Measurements from ENCODE around the gene KCNAB2. TPM values are rescaled to one million over a fixed set of nuclear protein-coding genes. Genes with fewer than 3 reads are reported as not detected.

Gene KCNAB2
- total RNA-seq, 6 experiments from 2014 or later, result 8.0 to 12.6 (median 10.7) TPM

- Mint-ChIP-seq H3K27ac (no peak overlapping the region), H3K4me1 (ENCODE audit: low read depth) (no peaks in the 10 kb centered on the region), H3K36me3 (ENCODE audit: low read depth) (no peaks in the 10 kb centered on the region), H3K27me3 (ENCODE audit: insufficient read depth) (peaks cover 4% of the 10 kb centered on the region), H3K4me3 (no peak overlapping the region), H3K9me3 (no peaks in the 10 kb centered on the region)
- no peak for DNase-seq
- no peak for TF ChIP-seq CTCF (IDR thresholded peaks at IDR 0.05)
Measured at GRCh38 chr1:6046279-6046678, 591 bp downstream of the KCNAB2 start.

- TF ChIP-seq CTCF (IDR thresholded peaks at IDR 0.05), result peak; percentile 33
- no peaks in the 10 kb centered on the region for H3K9me3 Mint-ChIP-seq
- no peak for DNase-seq
Measured at GRCh38 chr1:6048179-6048867, 2.6 kb downstream of the KCNAB2 start.

GRCh38 chr1:6049419-6049818 is 3.7 kb downstream of the KCNAB2 start:
- no peak for DNase-seq
- no peak for TF ChIP-seq CTCF (IDR thresholded peaks at IDR 0.05)
- peaks cover 6% of the 10 kb centered on the region for H3K27me3 Mint-ChIP-seq (ENCODE audit: insufficient read depth)
- no peak overlapping the region for H3K27ac Mint-ChIP-seq
- H3K4me1 Mint-ChIP-seq (ENCODE audit: low read depth), result peaks cover 7% of the 10 kb centered on the region; the same call in 1 of the 2 replicates
- no peaks in the 10 kb centered on the region for H3K9me3 Mint-ChIP-seq
- no peak overlapping the region for H3K4me3 Mint-ChIP-seq
- no peaks in the 10 kb centered on the region for H3K36me3 Mint-ChIP-seq (ENCODE audit: low read depth)

More at GRCh38 chr1:6048179-6048867, 2.6 kb downstream of the KCNAB2 start:
- no peak overlapping the region for H3K27ac Mint-ChIP-seq
- H3K36me3 Mint-ChIP-seq (ENCODE audit: low read depth), result no peaks in the 10 kb centered on the region
- peaks cover 7% of the 10 kb centered on the region; the same call in 1 of the 2 replicates for H3K4me1 Mint-ChIP-seq (ENCODE audit: low read depth)
- no peak overlapping the region for H3K4me3 Mint-ChIP-seq
- peaks cover 4% of the 10 kb centered on the region for H3K27me3 Mint-ChIP-seq (ENCODE audit: insufficient read depth)

- DNase-seq, result no peak
- Mint-ChIP-seq H3K4me3 (no peak overlapping the region), H3K9me3 (no peaks in the 10 kb centered on the region), H3K36me3 (ENCODE audit: low read depth) (no peaks in the 10 kb centered on the region), H3K4me1 (ENCODE audit: low read depth) (peaks cover 7% of the 10 kb centered on the region; the same call in 1 of the 2 replicates), H3K27ac (no peak overlapping the region), H3K27me3 (ENCODE audit: insufficient read depth) (peaks cover 11% of the 10 kb centered on the region)
- TF ChIP-seq CTCF (IDR thresholded peaks at IDR 0.05), result no peak
Measured at GRCh38 chr1:6051423-6051822, 5.7 kb downstream of the KCNAB2 start.

- no peak overlapping the region for H3K4me3 Mint-ChIP-seq
- no peaks in the 10 kb centered on the region for H3K9me3 Mint-ChIP-seq
- H3K27me3 Mint-ChIP-seq (ENCODE audit: insufficient read depth), result peaks cover 7% of the 10 kb centered on the region
- H3K36me3 Mint-ChIP-seq (ENCODE audit: low read depth), result no peaks in the 10 kb centered on the region
- no peak overlapping the region for H3K27ac Mint-ChIP-seq
- peaks cover 7% of the 10 kb centered on the region; the same call in 1 of the 2 replicates for H3K4me1 Mint-ChIP-seq (ENCODE audit: low read depth)
- TF ChIP-seq CTCF (IDR thresholded peaks at IDR 0.05), result peak; percentile 76
- peak; percentile 52 for DNase-seq
Measured at GRCh38 chr1:6052543-6053205, 7.0 kb downstream of the KCNAB2 start.
